K562 (cell line): Measurements from ENCODE around the gene CTPS2. TPM values are rescaled to one million over a fixed set of nuclear protein-coding genes. Genes with fewer than 3 reads are reported as not detected.

Source experiments
- ATAC-seq: fragments of 200-7000 bp; cut with Tn5 transposase; 3 replicates; pipeline ENCODE4 v1.9.1; 2020; ENCODE audit warnings: moderate library complexity
- BruUV-seq: library from RNA; stranded (reverse); fragments of 400-500 nt; replicated peaks from 2 replicates; lab custom pipeline; 2021; lab: Mats Ljungman, UMichigan
- CTCF ChIA-PET: fragments of 300-600 bp; formaldehyde crosslinking; extraction: SDS; loops from one replicate; lab custom pipeline; 2021; ENCODE audit warnings: low intra/inter-chr PET ratio; lab: Yijun Ruan, JAX
- POLR2A ChIA-PET: fragments of 300-600, 350-650 bp; sonication (Branson Sonifier 250); formaldehyde crosslinking; extraction: SDS; loops from one replicate; lab custom pipeline; 2021; ENCODE audit warnings: antibody characterized with exemption, inconsistent platforms; lab: Yijun Ruan, JAX
- DNase-seq, 4 experiments: peaks; one replicate each; pipeline versions ENCODE4 v3.0.0 to v3.0.0-alpha.2; 2011 to 2018; ENCODE audit warnings: low spot score in 3 of 4, mixed read lengths in 3 of 4; ENCODE audit errors: extremely low read depth in 1 of 4
- FAIRE-seq: peaks from 2 replicates; lab custom pipeline; 2011; peaks lifted over from hg19 to GRCh38; lab: Jason Lieb, UNC
- H2AFZ ChIP-seq: 2 replicates; pipeline ENCODE4 v1.6.0; 2011; ENCODE audit warnings: low read depth, low read length, control low read depth, inconsistent platforms
- H3K27ac ChIP-seq: fragments of 200-600 bp; 3 replicates; pipeline ENCODE4 v1.8.0; 2011; ENCODE audit warnings: low read depth, mild to moderate bottlenecking, control low read depth, inconsistent platforms, low read length, moderate library complexity, mixed read lengths; ENCODE audit errors: extremely low read depth
- H3K27me3 ChIP-seq, 2 experiments: fragments of 300-600 bp in 1 of 2; 2 replicates in 1 of 2; 3 replicates in 1 of 2; pipeline versions ENCODE4 v1.6.0 to v1.8.0; 2011; ENCODE audit warnings: inconsistent platforms in 2 of 2, low read length in 2 of 2, mild to moderate bottlenecking in 1 of 2, mixed read lengths in 1 of 2, moderate library complexity in 1 of 2; ENCODE audit not compliant: control insufficient read depth in 2 of 2, insufficient read depth in 2 of 2
- H3K36me3 ChIP-seq: fragments of 300-600 bp; 3 replicates; pipeline ENCODE4 v1.8.0; 2011; ENCODE audit warnings: mild to moderate bottlenecking, low read length, inconsistent platforms; ENCODE audit not compliant: control insufficient read depth, insufficient read depth
- H3K4me1 ChIP-seq, 2 experiments: fragments of 200-600 bp in 1 of 2; replicated peaks in 1 of 2; 2 replicates in 1 of 2; 3 replicates in 1 of 2; pipeline versions ENCODE4 v1.5.1 to v1.8.0; 2011; ENCODE audit warnings: inconsistent platforms in 2 of 2, low read length in 2 of 2, mild to moderate bottlenecking in 1 of 2, mixed read lengths in 1 of 2, moderate library complexity in 1 of 2; ENCODE audit not compliant: control insufficient read depth in 2 of 2, insufficient read depth in 2 of 2
- H3K4me2 ChIP-seq: 2 replicates; pipeline ENCODE4 v1.6.1; 2011; ENCODE audit warnings: low read length, control low read depth, inconsistent platforms, mixed read lengths; ENCODE audit not compliant: insufficient read depth
- H3K4me3 ChIP-seq: fragments of 200-600 bp; sonication (generic), shearing (Covaris generic); 2 replicates; pipeline ENCODE4 v1.5.1; 2016; ENCODE audit warnings: control low read depth, inconsistent platforms
- H3K79me2 ChIP-seq: fragments of 200-600 bp; 3 replicates; pipeline ENCODE4 v1.8.0; 2011; ENCODE audit warnings: low read length, inconsistent platforms; ENCODE audit not compliant: control insufficient read depth, insufficient read depth
- H3K9ac ChIP-seq, 2 experiments: 2 replicates each; pipeline versions ENCODE4 v1.6.0 to v1.6.1; 2011; ENCODE audit warnings: low read depth in 2 of 2, low read length in 2 of 2, control low read depth in 1 of 2, inconsistent platforms in 1 of 2, mild to moderate bottlenecking in 1 of 2, mixed read lengths in 1 of 2; ENCODE audit not compliant: insufficient read depth in 1 of 2
- H3K9me1 ChIP-seq: one replicate; pipeline ENCODE4 v1.6.0; 2011; ENCODE audit warnings: inconsistent platforms, mild to moderate bottlenecking, low read length, moderate library complexity; ENCODE audit not compliant: control insufficient read depth, insufficient read depth
- H3K9me3 ChIP-seq: replicated peaks from 2 replicates; pipeline ENCODE4 v1.5.1; 2011; ENCODE audit warnings: low read depth, low read length, inconsistent platforms; ENCODE audit not compliant: control insufficient read depth, insufficient read depth
- H4K20me1 ChIP-seq: replicated peaks from 2 replicates; pipeline ENCODE4 v1.6.1; 2011; ENCODE audit warnings: low read length, inconsistent platforms, mixed read lengths; ENCODE audit not compliant: control insufficient read depth, insufficient read depth
- CEBPB ChIP-seq: fragments of 450-650 bp; IDR thresholded peaks from 2 replicates; pipeline ENCODE4 v1.6.1; 2016; ENCODE audit warnings: missing genetic modification characterization, missing compliant biosample characterization
- CEBPG ChIP-seq, 3 experiments: fragments of 200-800 bp in 1 of 3; sonication (Bioruptor generic) in 1 of 3; sonication (generic) in 1 of 3; formaldehyde crosslinking in 1 of 3; IDR thresholded peaks in 2 of 3; conservative IDR thresholded peaks in 1 of 3; 2 replicates each; pipeline versions ENCODE4 v1.6.1 to v1.8.0; 2016 to 2022; ENCODE audit warnings: missing compliant biosample characterization in 2 of 3, missing genetic modification characterization in 2 of 3, mild to moderate bottlenecking in 1 of 3, missing genetic modification reagents in 1 of 3
- NR2F6 ChIP-seq: fragments of 450-650 bp; formaldehyde crosslinking; IDR thresholded peaks from 2 replicates; pipeline ENCODE4 v1.4.0; 2020; ENCODE audit warnings: mild to moderate bottlenecking
- STAT5A ChIP-seq: IDR thresholded peaks from 2 replicates; pipeline ENCODE4 v1.6.1; 2012; ENCODE audit warnings: low read length, inconsistent platforms, borderline replicate concordance
- WGBS: fragments of 100-300 bp; shearing (Covaris generic); methylation state at CpG from one replicate; pipeline ENCODE4 v1.1.6; 2016; ENCODE audit warnings: low coverage, mixed read lengths; ENCODE audit not compliant: insufficient coverage; ENCODE audit errors: missing lambda C conversion rate; 5-methylcytosine and 5-hydroxymethylcytosine counted together
- in situ Hi-C: fragments of 300-500 bp; cut with MboI; formaldehyde crosslinking; loops from 4 replicates; pipeline ENCODE4 v1.15.0; 2018; ENCODE audit warnings: inconsistent platforms, mixed read lengths
- intact Hi-C: fragments of 100-400 bp; cut with micrococcal nuclease; formaldehyde crosslinking; loops from 2 replicates; pipeline ENCODE4 v1.14.2; 2022
- polyA plus RNA-seq, 8 experiments: library from polyadenylated mRNA; depleted of rRNA in 4 of 8; stranded (reverse) in 5 of 8; unstranded in 3 of 8; fragments of >200 nt; fragmentation: Nextera tagmentation in 2 of 8; fragmentation: Illumina TruSeq in 1 of 8; extraction: Ambion mirVana in 2 of 8; extraction: Trizol in 1 of 8; gene quantifications; 2 replicates each; pipeline versions ENCODE4 v1.2.1 to v1.2.3, GENCODE V29; 2011 to 2014; ENCODE audit warnings: inconsistent platforms in 1 of 8, missing spikeins in 1 of 8
- total RNA-seq, 7 experiments: library from RNA; depleted of rRNA in 6 of 7; stranded (reverse); fragments of >200 nt in 6 of 7; fragmentation: Illumina TruSeq in 2 of 7; extraction: Trizol in 2 of 7; gene quantifications; 2 replicates each; pipeline versions ENCODE4 v1.2.1 to v1.2.3, GENCODE V29; 2011 to 2021; ENCODE audit warnings: low replicate concordance in 1 of 7

Gene CTPS2
- total and polyA plus RNA-seq, 9 of the 15 experiments (the other 6 are each of a cell fraction or from before 2014, with no cell fraction given) = 5.4 to 19.5 (median 14.1) TPM

DNA sequence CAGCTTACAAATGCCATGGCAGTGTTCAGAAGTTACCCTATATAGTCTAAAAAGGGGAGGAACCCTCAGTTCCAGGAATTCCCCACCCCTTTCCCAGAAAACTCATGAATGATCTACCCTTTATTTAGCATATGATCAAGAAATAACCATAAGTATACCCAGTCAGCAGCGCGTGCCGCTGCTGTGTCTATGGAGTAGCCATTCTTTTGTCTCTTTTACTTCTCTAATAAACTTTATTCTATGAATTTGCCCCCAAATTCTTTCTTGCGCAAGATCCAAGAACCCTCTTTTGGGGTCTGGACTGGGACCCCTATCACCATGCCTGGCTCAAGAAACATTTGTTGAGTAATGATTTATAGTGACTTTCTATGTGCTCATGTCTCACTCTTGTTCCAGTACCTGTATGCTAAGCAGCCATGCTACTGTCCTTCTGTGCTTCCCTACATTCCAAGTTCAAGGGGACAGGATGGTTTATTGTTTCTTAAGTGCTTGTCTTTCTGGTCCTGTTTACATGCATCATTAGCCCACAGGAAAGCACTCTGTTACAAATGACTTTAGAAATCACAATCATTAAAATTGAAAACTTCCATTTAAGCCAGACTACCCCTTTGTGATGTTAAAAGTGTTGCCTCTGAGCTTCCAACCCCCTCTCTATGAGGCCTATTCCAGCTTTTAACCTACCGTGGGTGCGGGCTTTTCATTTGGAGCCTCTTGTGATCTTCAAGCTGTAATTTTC is 125.9 kb downstream of the CTPS2 start:
- no peak for FAIRE-seq
- no TSS peak for BruUV-seq
- POLR2A ChIA-PET = no interaction called here
- 77% methylated on average over 6 of the region's 6 CpGs for WGBS
- no peak overlapping the region for H3K27ac ChIP-seq
- ATAC-seq = no peak; the same call in 2 of the 3 replicates
- no peaks in the 10 kb centered on the region for H3K9me1 ChIP-seq
- CTCF ChIA-PET = no interaction called here
- intact Hi-C loops = no loop called here
- H3K36me3 ChIP-seq = peaks cover 5% of the 10 kb centered on the region; the same call in 1 of the 3 replicates
- peak in 1 of 4 experiments; percentile 15 for DNase-seq
- no peaks in the 10 kb centered on the region for H3K79me2 ChIP-seq
- H3K9ac ChIP-seq = no peak overlapping the region
- H3K4me1 ChIP-seq = no peaks in the 10 kb centered on the region; a peak in 1 of 5 replicates
- TF ChIP-seq CEBPB (tag) = peak; percentile 67
- peak; percentile 45; the same call in 1 of the 2 replicates for TF ChIP-seq STAT5A
- TF ChIP-seq CEBPG (CRISPR knock-in tag; IDR thresholded peaks at IDR 0.05) = no peak
- TF ChIP-seq CEBPG (tag; conservative IDR thresholded peaks at IDR 0.05 in 1 of 2, IDR thresholded peaks at IDR 0.05 in 1 of 2) = peak in 1 of 2 experiments; percentile 43; a peak in 1 of 4 replicates
- TF ChIP-seq NR2F6 (CRISPR knock-in tag) = no peak
- TF ChIP-seq, all 486 proteins: peak for 3
- in situ Hi-C loops = no loop called here
- H4K20me1 ChIP-seq = no peaks in the 10 kb centered on the region
- H3K4me3 ChIP-seq = no peak overlapping the region
- H2AFZ ChIP-seq = no peak overlapping the region
- H3K27me3 ChIP-seq = no peaks in the 10 kb centered on the region
- H3K4me2 ChIP-seq = no peak overlapping the region
- H3K9me3 ChIP-seq = no peaks in the 10 kb centered on the region
